HPDE6-E6E7 (cell line): ENCODE results near the gene MKRN3.

Experiments used
- DNase-seq: peaks from one replicate; pipeline ENCODE4 v3.0.0; 2011; ENCODE audit warnings: missing footprints; ENCODE audit errors: extremely low spot score

The MKRN3 gene

GRCh38 chr15:23565395-23566070 is at the start of gene MKRN3:
MKRN3 (plus strand) TSS chr15:23565674; CDS start chr15:23565783, 109 bp downstream.
- DNase-seq, result no peak

- DNase-seq, result no peak
These were observed 48.6 kb upstream of the MKRN3 start for GRCh38 chr15:23516866-23517265.

GRCh38 chr15:23518104-23518503 is 47.4 kb upstream of the MKRN3 start:
- no peak for DNase-seq

- DNase-seq, result no peak
These were observed 40.7 kb upstream of the MKRN3 start for GRCh38 chr15:23524816-23525215.

- DNase-seq, result no peak
These were observed 35.6 kb upstream of the MKRN3 start for GRCh38 chr15:23529891-23530290.

- no peak for DNase-seq
These were observed 33.5 kb upstream of the MKRN3 start for GRCh38 chr15:23532024-23532423.

- no peak for DNase-seq
These were observed 28.8 kb upstream of the MKRN3 start for GRCh38 chr15:23536659-23537058.

- DNase-seq, result no peak
These were observed 26.8 kb upstream of the MKRN3 start for GRCh38 chr15:23538648-23539047.

- no peak for DNase-seq
These were observed 25.6 kb upstream of the MKRN3 start for GRCh38 chr15:23539892-23540291.

GRCh38 chr15:23546158-23546557 is 19.3 kb upstream of the MKRN3 start:
- DNase-seq, result no peak

- no peak for DNase-seq
These were observed 17.4 kb upstream of the MKRN3 start for GRCh38 chr15:23548071-23548470.

- DNase-seq, result no peak
These were observed 3.6 kb upstream of the MKRN3 start for GRCh38 chr15:23561914-23562313.

- no peak for DNase-seq
These were observed 566 bp upstream of the MKRN3 start for GRCh38 chr15:23564821-23565394.

- DNase-seq, result no peak
These were observed 639 bp downstream of the MKRN3 start for GRCh38 chr15:23566071-23566554.

- no peak for DNase-seq
These were observed 1.2 kb downstream of the MKRN3 start for GRCh38 chr15:23566651-23567050.

GRCh38 chr15:23567921-23568320 is 2.4 kb downstream of the MKRN3 start:
- DNase-seq, result no peak

GRCh38 chr15:23569151-23569925 is 3.9 kb downstream of the MKRN3 start:
- no peak for DNase-seq

GRCh38 chr15:23570486-23570885 is 5.0 kb downstream of the MKRN3 start:
- no peak for DNase-seq

GRCh38 chr15:23572844-23573243 is 7.4 kb downstream of the MKRN3 start:
- no peak for DNase-seq

GRCh38 chr15:23574742-23575141 is 9.3 kb downstream of the MKRN3 start:
- no peak for DNase-seq

- no peak for DNase-seq
These were observed 10.6 kb downstream of the MKRN3 start for GRCh38 chr15:23576061-23576460.

GRCh38 chr15:23578521-23579150 is 13.2 kb downstream of the MKRN3 start:
- no peak for DNase-seq
